ENCODE data around the gene COX14.

COX14 gene

GRCh38 chr12:50162230-50162629 is 50.2 kb downstream of the COX14 start:
- no peaks in the 10 kb centered on the region for H3K27me3 ChIP-seq (ENCODE audit: control insufficient read depth, insufficient read depth, low read length)
- H3K36me3 ChIP-seq (ENCODE audit: control insufficient read depth, insufficient read depth, low read length): peaks cover 1% of the 10 kb centered on the region; the same call in 1 of the 2 replicates
- no peak overlapping the region for H3K9ac ChIP-seq (ENCODE audit: low read length)
- H3K9me3 ChIP-seq (ENCODE audit: control insufficient read depth, insufficient read depth, low read depth, low read length): no peaks in the 10 kb centered on the region
- H3K27ac ChIP-seq (ENCODE audit: low read depth, low read length): no peak overlapping the region
- no peak overlapping the region for H3K4me3 ChIP-seq (ENCODE audit: low read depth, low read length)
- H3K4me1 ChIP-seq (ENCODE audit: control insufficient read depth, insufficient read depth, low read length): 0 out of 2 replicates have a peak, but pooled peaks cover 4% of the 10 kb centered on the region

- Histone ChIP-seq H3K27ac (ENCODE audit: low read depth, low read length) (no peak overlapping the region), H3K9me3 (ENCODE audit: control insufficient read depth, insufficient read depth, low read depth, low read length) (peaks cover 11% of the 10 kb centered on the region), H3K4me3 (ENCODE audit: low read depth, low read length) (no peak overlapping the region), H3K27me3 (ENCODE audit: control insufficient read depth, insufficient read depth, low read length) (no peaks in the 10 kb centered on the region), H3K36me3 (ENCODE audit: control insufficient read depth, insufficient read depth, low read length) (no peaks in the 10 kb centered on the region), H3K4me1 (ENCODE audit: control insufficient read depth, insufficient read depth, low read length) (0 out of 2 replicates have a peak, but pooled peaks cover 4% of the 10 kb centered on the region), H3K9ac (ENCODE audit: low read length) (no peak overlapping the region)
Measured at GRCh38 chr12:50164963-50165362, 52.9 kb downstream of the COX14 start.

DNA sequence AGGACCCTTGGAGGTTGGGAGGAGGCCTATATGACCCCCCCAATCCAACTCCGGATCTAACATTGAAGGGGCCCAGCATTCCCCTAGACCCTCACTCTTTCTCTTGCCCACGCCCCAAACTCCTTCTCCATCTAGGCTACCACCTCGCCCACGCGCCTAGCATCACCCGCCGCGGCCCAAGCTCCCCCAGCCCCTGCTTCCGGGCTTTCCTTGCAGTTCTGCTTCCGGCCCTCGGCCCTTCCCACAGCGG is 54.7 kb downstream of the COX14 start:
- Histone ChIP-seq H3K27me3 (ENCODE audit: control insufficient read depth, insufficient read depth, low read length) (no peaks in the 10 kb centered on the region), H3K27ac (ENCODE audit: low read depth, low read length) (peak overlapping the region; percentile 95), H3K4me1 (ENCODE audit: control insufficient read depth, insufficient read depth, low read length) (0 out of 2 replicates have a peak, but pooled peaks cover 4% of the 10 kb centered on the region), H3K9me3 (ENCODE audit: control insufficient read depth, insufficient read depth, low read depth, low read length) (peaks cover 16% of the 10 kb centered on the region), H3K9ac (ENCODE audit: low read length) (peak overlapping the region; percentile 95), H3K4me3 (ENCODE audit: low read depth, low read length) (peak overlapping the region; percentile 97), H3K36me3 (ENCODE audit: control insufficient read depth, insufficient read depth, low read length) (no peaks in the 10 kb centered on the region)

DNA sequence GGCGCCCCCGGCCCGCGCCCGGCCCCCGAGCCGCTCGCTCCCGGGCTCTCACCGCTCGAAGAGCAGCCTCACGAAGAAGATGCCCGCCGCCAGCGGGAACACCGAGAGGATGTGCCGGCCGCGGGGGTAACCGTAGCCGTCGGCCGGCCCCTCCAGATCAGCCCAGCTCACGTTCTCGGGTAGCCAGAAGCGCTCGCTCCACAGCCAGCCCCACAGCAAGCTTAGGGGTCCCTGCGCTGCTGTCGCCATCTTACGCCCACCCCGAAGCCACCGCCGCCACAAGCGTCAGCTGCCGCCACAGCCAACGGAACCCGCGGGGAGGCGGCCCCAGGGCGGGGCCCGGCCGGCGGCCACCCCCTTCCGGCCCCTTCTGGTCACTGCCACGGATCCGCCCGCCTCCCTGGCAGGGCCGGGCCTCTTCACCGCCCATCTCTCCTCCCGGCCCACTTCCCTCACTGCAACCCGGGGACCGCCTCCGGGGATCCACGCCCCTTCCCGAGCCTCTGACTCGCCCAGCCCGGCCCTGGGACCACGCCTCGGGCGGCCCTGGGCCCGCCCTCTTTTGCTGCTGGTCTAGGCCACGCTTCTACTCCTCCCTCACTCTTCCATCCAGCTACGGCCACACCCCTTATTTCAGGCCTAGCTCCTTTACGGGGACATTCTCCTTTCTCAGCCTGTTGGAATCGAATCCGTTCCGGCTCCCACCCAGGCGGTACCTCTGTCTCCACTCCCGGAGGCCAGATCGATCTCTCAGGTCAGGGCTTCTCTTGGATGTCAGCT is 55.2 kb downstream of the COX14 start, which contains the start of gene CERS5:
TSS of gene CERS5 (minus strand) at position 321 of the 780 bp plus-strand sequence. CDS start at position 249, 72 bp downstream.
- Histone ChIP-seq H3K36me3 (ENCODE audit: control insufficient read depth, insufficient read depth, low read length) (no peaks in the 10 kb centered on the region), H3K9me3 (ENCODE audit: control insufficient read depth, insufficient read depth, low read depth, low read length) (peaks cover 18% of the 10 kb centered on the region), H3K27ac (ENCODE audit: low read depth, low read length) (peak within 1 kb of the TSS; percentile 95), H3K9ac (ENCODE audit: low read length) (peak within 1 kb of the TSS; percentile 95), H3K4me1 (ENCODE audit: control insufficient read depth, insufficient read depth, low read length) (0 out of 2 replicates have a peak, but pooled peaks cover 4% of the 10 kb centered on the region), H3K27me3 (ENCODE audit: control insufficient read depth, insufficient read depth, low read length) (no peaks in the 10 kb centered on the region), H3K4me3 (ENCODE audit: low read depth, low read length) (peak within 1 kb of the TSS; percentile 97)

Data from HUES6 (cell line).